SU-DHL-6 (cell line): Measurements from ENCODE around the gene EPM2AIP1.

Experiments used
- H2AFZ ChIP-seq: fragments of 200-600 bp; sonication (generic); 2 replicates; pipeline ENCODE4 v1.6.1; 2014; ENCODE audit warnings: low read depth, mild to moderate bottlenecking, moderate library complexity, mixed read lengths, antibody characterized with exemption, low read length; ENCODE audit not compliant: severe bottlenecking
- H3F3A ChIP-seq: fragments of 200-600 bp; shearing (Covaris generic); 2 replicates; pipeline ENCODE4 v1.6.0; 2016; ENCODE audit warnings: antibody characterized with exemption, mild to moderate bottlenecking; ENCODE audit not compliant: insufficient read depth
- H3K27ac ChIP-seq: fragments of 200-600 bp; sonication (generic); 2 replicates; pipeline ENCODE4 v1.5.1; 2016; ENCODE audit warnings: low read depth, mild to moderate bottlenecking, low read length, moderate library complexity, mixed read lengths
- H3K27me3 ChIP-seq: fragments of 200-600 bp; sonication (generic), shearing (Covaris generic); 2 replicates; pipeline ENCODE4 v1.6.0; 2014; ENCODE audit warnings: mild to moderate bottlenecking, low read length
- H3K36me3 ChIP-seq: fragments of 200-600 bp; sonication (generic); 2 replicates; pipeline ENCODE4 v1.6.1; 2014; ENCODE audit warnings: mild to moderate bottlenecking, low read length, mixed read lengths
- H3K4me2 ChIP-seq: fragments of 300-600, 200-600 bp; shearing (Covaris generic), sonication (generic); 2 replicates; pipeline ENCODE4 v1.6.0; 2014; ENCODE audit warnings: low read length, low read depth, mild to moderate bottlenecking; ENCODE audit not compliant: poor library complexity, severe bottlenecking
- H3K4me3 ChIP-seq: fragments of 200-600 bp; sonication (generic); 2 replicates; pipeline ENCODE4 v1.5.1; 2014; ENCODE audit warnings: antibody characterized with exemption, low read length, mild to moderate bottlenecking, mixed read lengths; ENCODE audit not compliant: insufficient read depth, poor library complexity, severe bottlenecking
- H3K79me2 ChIP-seq: fragments of 200-600 bp; sonication (generic); 2 replicates; pipeline ENCODE4 v1.6.1; 2014; ENCODE audit warnings: mild to moderate bottlenecking, low read length, moderate library complexity; ENCODE audit not compliant: insufficient read depth
- H3K9ac ChIP-seq: fragments of 200-600 bp; sonication (generic); 2 replicates; pipeline ENCODE4 v1.7.0; 2014; ENCODE audit warnings: mild to moderate bottlenecking, low read length
- H3K9me2 ChIP-seq: fragments of 200-600 bp; sonication (generic); replicated peaks from 2 replicates; pipeline ENCODE4 v1.6.1; 2014; ENCODE audit warnings: low read length; ENCODE audit not compliant: insufficient read depth
- H3K9me3 ChIP-seq: fragments of 200-600 bp; sonication (generic); 2 replicates; pipeline ENCODE4 v1.6.1; 2014; ENCODE audit warnings: low read length, mixed read lengths; ENCODE audit not compliant: insufficient read depth
- H4K20me1 ChIP-seq: fragments of 200-600 bp; sonication (generic); 2 replicates; pipeline ENCODE4 v1.6.1; 2014; ENCODE audit warnings: low read depth, mild to moderate bottlenecking, antibody characterized with exemption, low read length, moderate library complexity, mixed read lengths
- EZH2phosphoT487 ChIP-seq: fragments of 200-600 bp; sonication (generic), shearing (Covaris generic); conservative IDR thresholded peaks from 2 replicates; pipeline ENCODE4 v1.6.1; 2018; ENCODE audit warnings: mild to moderate bottlenecking, antibody characterized with exemption, low read length, moderate library complexity, mixed read lengths
- TF ChIP-seq, protein P1 (sequence below): fragments of 200-600 bp; sonication (generic); IDR thresholded peaks from one replicate; pipeline ENCODE4 v1.5.1; 2017; ENCODE audit warnings: antibody characterized with exemption, mild to moderate bottlenecking, low read length, moderate library complexity; ENCODE audit not compliant: insufficient read depth, poor library complexity, severe bottlenecking

The EPM2AIP1 gene

DNA sequence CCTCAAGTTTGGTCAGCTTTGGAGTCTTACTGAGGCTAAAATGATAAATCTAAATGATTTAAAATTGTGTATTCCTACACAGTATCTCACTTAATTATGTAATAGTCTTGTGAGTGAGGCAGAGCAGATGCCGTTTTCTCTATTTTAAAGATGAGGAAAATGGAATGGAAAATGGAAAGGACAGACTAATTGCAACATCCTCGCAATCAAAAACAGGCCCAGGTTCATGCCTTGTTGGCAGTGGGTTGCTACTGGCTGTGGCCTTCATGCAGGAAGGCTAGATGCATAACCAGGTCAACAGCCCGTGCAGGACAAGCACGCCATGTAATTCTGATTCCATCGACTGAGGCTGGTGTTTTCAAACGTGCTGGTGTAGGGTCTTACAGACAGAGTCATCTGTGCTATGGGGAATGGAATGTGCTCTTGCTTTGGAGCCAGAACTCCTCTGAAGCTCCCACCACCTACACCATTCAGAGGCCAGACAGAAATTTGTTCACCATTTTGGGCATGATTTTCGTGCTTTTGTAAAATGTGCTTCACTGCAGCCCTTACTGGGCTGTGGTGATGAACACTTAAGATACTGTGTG lies 38.3 kb upstream of the EPM2AIP1 start:
- H3K9me3 ChIP-seq = no peaks in the 10 kb centered on the region
- TF ChIP-seq EZH2phosphoT487 = no peak
- TF ChIP-seq, protein P1, sequence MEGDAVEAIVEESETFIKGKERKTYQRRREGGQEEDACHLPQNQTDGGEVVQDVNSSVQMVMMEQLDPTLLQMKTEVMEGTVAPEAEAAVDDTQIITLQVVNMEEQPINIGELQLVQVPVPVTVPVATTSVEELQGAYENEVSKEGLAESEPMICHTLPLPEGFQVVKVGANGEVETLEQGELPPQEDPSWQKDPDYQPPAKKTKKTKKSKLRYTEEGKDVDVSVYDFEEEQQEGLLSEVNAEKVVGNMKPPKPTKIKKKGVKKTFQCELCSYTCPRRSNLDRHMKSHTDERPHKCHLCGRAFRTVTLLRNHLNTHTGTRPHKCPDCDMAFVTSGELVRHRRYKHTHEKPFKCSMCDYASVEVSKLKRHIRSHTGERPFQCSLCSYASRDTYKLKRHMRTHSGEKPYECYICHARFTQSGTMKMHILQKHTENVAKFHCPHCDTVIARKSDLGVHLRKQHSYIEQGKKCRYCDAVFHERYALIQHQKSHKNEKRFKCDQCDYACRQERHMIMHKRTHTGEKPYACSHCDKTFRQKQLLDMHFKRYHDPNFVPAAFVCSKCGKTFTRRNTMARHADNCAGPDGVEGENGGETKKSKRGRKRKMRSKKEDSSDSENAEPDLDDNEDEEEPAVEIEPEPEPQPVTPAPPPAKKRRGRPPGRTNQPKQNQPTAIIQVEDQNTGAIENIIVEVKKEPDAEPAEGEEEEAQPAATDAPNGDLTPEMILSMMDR = no peak
- H3K36me3 ChIP-seq = peaks cover 38% of the 10 kb centered on the region
- no peaks in the 10 kb centered on the region for H3K79me2 ChIP-seq
- H4K20me1 ChIP-seq = no peaks in the 10 kb centered on the region
- H3K27me3 ChIP-seq = no peaks in the 10 kb centered on the region
- no peak overlapping the region for H3K9ac ChIP-seq
- H2AFZ ChIP-seq = no peak overlapping the region
- no peak overlapping the region for H3K4me2 ChIP-seq
- H3F3A ChIP-seq = no peaks in the 10 kb centered on the region
- H3K4me3 ChIP-seq = no peak overlapping the region
- H3K9me2 ChIP-seq = no peaks in the 10 kb centered on the region
- H3K27ac ChIP-seq = no peak overlapping the region

GRCh38 chr3:37030588-37030987 lies 37.7 kb upstream of the EPM2AIP1 start:
- H4K20me1 ChIP-seq = no peaks in the 10 kb centered on the region
- TF ChIP-seq, protein P1 = no peak
- TF ChIP-seq EZH2phosphoT487 = no peak
- H3K4me3 ChIP-seq = no peak overlapping the region
- H3K36me3 ChIP-seq = peaks cover 39% of the 10 kb centered on the region
- no peak overlapping the region for H2AFZ ChIP-seq
- H3K79me2 ChIP-seq = no peaks in the 10 kb centered on the region
- no peaks in the 10 kb centered on the region for H3K9me2 ChIP-seq
- no peak overlapping the region for H3K9ac ChIP-seq
- no peaks in the 10 kb centered on the region for H3K27me3 ChIP-seq
- no peaks in the 10 kb centered on the region for H3F3A ChIP-seq
- H3K9me3 ChIP-seq = no peaks in the 10 kb centered on the region
- no peak overlapping the region for H3K27ac ChIP-seq
- no peak overlapping the region for H3K4me2 ChIP-seq

GRCh38 chr3:37029516-37030163 lies 36.7 kb upstream of the EPM2AIP1 start:
- H3K79me2 ChIP-seq = peaks cover 3% of the 10 kb centered on the region; the same call in 1 of the 2 replicates
- H3K27ac ChIP-seq = no peak overlapping the region
- no peak overlapping the region for H3K9ac ChIP-seq
- H3K36me3 ChIP-seq = peaks cover 35% of the 10 kb centered on the region
- no peaks in the 10 kb centered on the region for H3K9me3 ChIP-seq
- no peaks in the 10 kb centered on the region for H3F3A ChIP-seq
- no peak overlapping the region for H3K4me2 ChIP-seq
- no peaks in the 10 kb centered on the region for H4K20me1 ChIP-seq
- TF ChIP-seq, protein P1 = no peak
- TF ChIP-seq EZH2phosphoT487 = no peak
- H3K4me3 ChIP-seq = no peak overlapping the region
- no peaks in the 10 kb centered on the region for H3K9me2 ChIP-seq
- H2AFZ ChIP-seq = no peak overlapping the region
- no peaks in the 10 kb centered on the region for H3K27me3 ChIP-seq
